ENCODE data around the gene MYL12A. TPM values are rescaled to one million over a fixed set of nuclear protein-coding genes. Genes with fewer than 3 reads are reported as not detected.

MYL12A gene
- total and polyA plus RNA-seq, 2 of the 13 experiments (the other 11 are each of a cell fraction or from before 2014, with no cell fraction given), result 261 to 277 TPM

DNA sequence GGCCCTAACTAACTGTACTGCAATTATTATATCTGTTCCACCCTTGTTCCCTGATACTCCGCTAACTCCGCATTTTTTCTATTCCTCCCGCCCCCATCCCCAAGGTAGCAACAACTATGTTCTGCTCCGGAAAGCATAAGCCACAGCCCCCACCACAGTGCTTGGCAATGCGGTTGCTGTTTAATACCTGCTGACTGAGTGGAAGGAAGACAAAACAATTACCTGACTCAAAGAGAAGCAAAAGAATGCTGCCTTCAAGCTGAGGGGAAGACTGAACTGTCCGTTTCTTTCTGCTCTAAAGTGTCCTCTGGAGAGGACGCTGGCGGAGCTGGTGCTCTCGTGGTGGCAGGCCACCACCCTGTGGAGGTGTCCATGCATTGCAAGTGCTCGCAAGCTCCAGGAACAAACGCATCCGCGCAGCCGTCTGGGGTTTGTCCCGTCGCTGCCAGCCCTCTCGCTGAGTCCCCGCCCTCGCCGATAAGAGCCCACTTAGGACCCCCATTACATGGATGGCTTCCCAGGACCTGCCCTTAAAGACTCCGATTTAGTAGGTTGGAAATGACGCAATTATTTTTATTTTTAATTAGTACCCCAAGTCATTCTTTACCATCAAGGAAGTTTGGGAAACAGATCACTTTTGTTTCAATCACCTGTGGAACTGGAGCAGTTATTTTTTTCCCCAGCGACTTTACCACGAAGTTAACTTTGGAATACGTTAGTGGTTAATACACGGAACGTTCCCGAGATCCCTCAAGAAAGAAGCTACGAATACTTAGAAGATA, 1.6 kb upstream of the MYL12A start (continued):
- TF ChIP-seq, protein P1, sequence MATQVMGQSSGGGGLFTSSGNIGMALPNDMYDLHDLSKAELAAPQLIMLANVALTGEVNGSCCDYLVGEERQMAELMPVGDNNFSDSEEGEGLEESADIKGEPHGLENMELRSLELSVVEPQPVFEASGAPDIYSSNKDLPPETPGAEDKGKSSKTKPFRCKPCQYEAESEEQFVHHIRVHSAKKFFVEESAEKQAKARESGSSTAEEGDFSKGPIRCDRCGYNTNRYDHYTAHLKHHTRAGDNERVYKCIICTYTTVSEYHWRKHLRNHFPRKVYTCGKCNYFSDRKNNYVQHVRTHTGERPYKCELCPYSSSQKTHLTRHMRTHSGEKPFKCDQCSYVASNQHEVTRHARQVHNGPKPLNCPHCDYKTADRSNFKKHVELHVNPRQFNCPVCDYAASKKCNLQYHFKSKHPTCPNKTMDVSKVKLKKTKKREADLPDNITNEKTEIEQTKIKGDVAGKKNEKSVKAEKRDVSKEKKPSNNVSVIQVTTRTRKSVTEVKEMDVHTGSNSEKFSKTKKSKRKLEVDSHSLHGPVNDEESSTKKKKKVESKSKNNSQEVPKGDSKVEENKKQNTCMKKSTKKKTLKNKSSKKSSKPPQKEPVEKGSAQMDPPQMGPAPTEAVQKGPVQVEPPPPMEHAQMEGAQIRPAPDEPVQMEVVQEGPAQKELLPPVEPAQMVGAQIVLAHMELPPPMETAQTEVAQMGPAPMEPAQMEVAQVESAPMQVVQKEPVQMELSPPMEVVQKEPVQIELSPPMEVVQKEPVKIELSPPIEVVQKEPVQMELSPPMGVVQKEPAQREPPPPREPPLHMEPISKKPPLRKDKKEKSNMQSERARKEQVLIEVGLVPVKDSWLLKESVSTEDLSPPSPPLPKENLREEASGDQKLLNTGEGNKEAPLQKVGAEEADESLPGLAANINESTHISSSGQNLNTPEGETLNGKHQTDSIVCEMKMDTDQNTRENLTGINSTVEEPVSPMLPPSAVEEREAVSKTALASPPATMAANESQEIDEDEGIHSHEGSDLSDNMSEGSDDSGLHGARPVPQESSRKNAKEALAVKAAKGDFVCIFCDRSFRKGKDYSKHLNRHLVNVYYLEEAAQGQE (IDR thresholded peaks at IDR 0.05; ENCODE audit: borderline replicate concordance in 1 of 2, low read depth in 1 of 2, low read length in 2 of 2), result 0 out of 4 replicates have a peak, but pooled peaks of 1 of the 2 experiments have one; percentile 4
- TF ChIP-seq TCF7L2 (IDR thresholded peaks at IDR 0.05; ENCODE audit: low read depth, low read length) (no peak), GATAD1 (CRISPR knock-in tag; IDR thresholded peaks at IDR 0.05) (peak; percentile 58; the same call in 1 of the 2 replicates), ZFAT (CRISPR knock-in tag; conservative IDR thresholded peaks at IDR 0.05) (no peak), ZFP82 (CRISPR knock-in tag; IDR thresholded peaks at IDR 0.05; ENCODE audit: borderline replicate concordance) (no peak), ZNF746 (CRISPR knock-in tag; IDR thresholded peaks at IDR 0.05) (no peak), ZNF30 (CRISPR knock-in tag; IDR thresholded peaks at IDR 0.05) (no peak), KDM4B (CRISPR knock-in tag; IDR thresholded peaks at IDR 0.05) (no peak), EP300 (IDR thresholded peaks at IDR 0.05; ENCODE audit: low read depth in 2 of 2, low read length in 2 of 2) (no peak), EP300 (CRISPR knock-in tag; IDR thresholded peaks at IDR 0.05; ENCODE audit: borderline replicate concordance) (no peak), MTA1 (CRISPR knock-in tag; IDR thresholded peaks at IDR 0.05; ENCODE audit: borderline replicate concordance) (peak; percentile 12; the same call in 1 of the 2 replicates), JDP2 (CRISPR knock-in tag; IDR thresholded peaks at IDR 0.05; ENCODE audit: borderline replicate concordance) (no peak), TEAD3 (CRISPR knock-in tag; optimal IDR thresholded peaks at IDR 0.05; ENCODE audit: borderline replicate concordance) (peak; percentile 76), SRSF4 (IDR thresholded peaks at IDR 0.05; ENCODE audit: low read depth, low read length, poor library complexity, severe bottlenecking) (no peak), ZNF10 (CRISPR knock-in tag; IDR thresholded peaks at IDR 0.05; ENCODE audit: borderline replicate concordance, low read depth) (no peak), SAFB2 (CRISPR knock-in tag; IDR thresholded peaks at IDR 0.05; ENCODE audit: borderline replicate concordance, low read depth) (no peak), RFXAP (CRISPR knock-in tag; IDR thresholded peaks at IDR 0.05; ENCODE audit: borderline replicate concordance) (peak; percentile 25; the same call in 1 of the 2 replicates), AGO1 (IDR thresholded peaks at IDR 0.05; ENCODE audit: low read depth, low read length, poor library complexity, severe bottlenecking) (no peak), ZNF577 (CRISPR knock-in tag; IDR thresholded peaks at IDR 0.05; ENCODE audit: borderline replicate concordance, low read depth) (no peak)
- TF ChIP-seq, protein P2, sequence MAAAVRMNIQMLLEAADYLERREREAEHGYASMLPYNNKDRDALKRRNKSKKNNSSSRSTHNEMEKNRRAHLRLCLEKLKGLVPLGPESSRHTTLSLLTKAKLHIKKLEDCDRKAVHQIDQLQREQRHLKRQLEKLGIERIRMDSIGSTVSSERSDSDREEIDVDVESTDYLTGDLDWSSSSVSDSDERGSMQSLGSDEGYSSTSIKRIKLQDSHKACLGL (CRISPR knock-in tag; IDR thresholded peaks at IDR 0.05), result no peak
- TF ChIP-seq, protein P3, sequence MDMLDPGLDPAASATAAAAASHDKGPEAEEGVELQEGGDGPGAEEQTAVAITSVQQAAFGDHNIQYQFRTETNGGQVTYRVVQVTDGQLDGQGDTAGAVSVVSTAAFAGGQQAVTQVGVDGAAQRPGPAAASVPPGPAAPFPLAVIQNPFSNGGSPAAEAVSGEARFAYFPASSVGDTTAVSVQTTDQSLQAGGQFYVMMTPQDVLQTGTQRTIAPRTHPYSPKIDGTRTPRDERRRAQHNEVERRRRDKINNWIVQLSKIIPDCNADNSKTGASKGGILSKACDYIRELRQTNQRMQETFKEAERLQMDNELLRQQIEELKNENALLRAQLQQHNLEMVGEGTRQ (IDR thresholded peaks at IDR 0.05; ENCODE audit: low read depth, low read length), result no peak
- TF ChIP-seq, protein P3 (CRISPR knock-in tag; IDR thresholded peaks at IDR 0.05; ENCODE audit: borderline replicate concordance), result no peak
- TF ChIP-seq, protein P4, sequence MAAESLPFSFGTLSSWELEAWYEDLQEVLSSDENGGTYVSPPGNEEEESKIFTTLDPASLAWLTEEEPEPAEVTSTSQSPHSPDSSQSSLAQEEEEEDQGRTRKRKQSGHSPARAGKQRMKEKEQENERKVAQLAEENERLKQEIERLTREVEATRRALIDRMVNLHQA (CRISPR knock-in tag; IDR thresholded peaks at IDR 0.05), result no peak
